Stomach (tissue), 4 donors: ENCODE measurements around the gene DCLK1.

ENCODE experiments used
- POLR2A ChIP-seq, 4 donors: fragments of 450-650 bp; IDR thresholded peaks; one replicate each; pipeline ENCODE4 v1.6.1; 2016; ENCODE audit warnings: antibody characterized with exemption in 4 of 4, control low read depth in 2 of 4, mild to moderate bottlenecking in 1 of 4, moderate library complexity in 1 of 4
- TF ChIP-seq, protein P1 (sequence below), 7 experiments: fragments of 450-650 bp in 4 of 7; fragments of 200-600 bp in 3 of 7; sonication (generic) in 3 of 7; IDR thresholded peaks; one replicate each; pipeline ENCODE4 v1.5.1; 2016 to 2019; ENCODE audit warnings: antibody characterized with exemption in 7 of 7, control low read depth in 2 of 7, mild to moderate bottlenecking in 1 of 7

DNA sequence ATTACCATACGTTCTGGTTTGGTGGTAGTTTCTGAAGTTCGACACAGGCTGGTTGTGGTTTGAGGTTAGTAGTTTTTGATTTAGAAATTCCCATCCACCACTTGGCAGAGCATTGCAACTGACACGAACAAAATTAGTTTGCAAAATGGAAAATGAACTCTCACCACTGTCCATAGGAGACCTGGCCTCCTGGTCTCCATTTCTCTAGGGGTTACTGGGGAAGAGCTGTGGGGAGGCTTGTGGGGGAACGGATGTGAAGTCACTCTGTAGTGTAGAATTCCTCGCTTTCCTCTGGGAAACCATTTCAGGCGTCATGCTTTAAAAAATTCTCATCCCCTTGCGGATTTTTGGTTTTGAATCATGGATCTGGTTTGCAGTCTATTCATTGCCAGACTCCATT is 333.2 kb downstream of the DCLK1 start:
- TF ChIP-seq, protein P1, sequence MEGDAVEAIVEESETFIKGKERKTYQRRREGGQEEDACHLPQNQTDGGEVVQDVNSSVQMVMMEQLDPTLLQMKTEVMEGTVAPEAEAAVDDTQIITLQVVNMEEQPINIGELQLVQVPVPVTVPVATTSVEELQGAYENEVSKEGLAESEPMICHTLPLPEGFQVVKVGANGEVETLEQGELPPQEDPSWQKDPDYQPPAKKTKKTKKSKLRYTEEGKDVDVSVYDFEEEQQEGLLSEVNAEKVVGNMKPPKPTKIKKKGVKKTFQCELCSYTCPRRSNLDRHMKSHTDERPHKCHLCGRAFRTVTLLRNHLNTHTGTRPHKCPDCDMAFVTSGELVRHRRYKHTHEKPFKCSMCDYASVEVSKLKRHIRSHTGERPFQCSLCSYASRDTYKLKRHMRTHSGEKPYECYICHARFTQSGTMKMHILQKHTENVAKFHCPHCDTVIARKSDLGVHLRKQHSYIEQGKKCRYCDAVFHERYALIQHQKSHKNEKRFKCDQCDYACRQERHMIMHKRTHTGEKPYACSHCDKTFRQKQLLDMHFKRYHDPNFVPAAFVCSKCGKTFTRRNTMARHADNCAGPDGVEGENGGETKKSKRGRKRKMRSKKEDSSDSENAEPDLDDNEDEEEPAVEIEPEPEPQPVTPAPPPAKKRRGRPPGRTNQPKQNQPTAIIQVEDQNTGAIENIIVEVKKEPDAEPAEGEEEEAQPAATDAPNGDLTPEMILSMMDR (IDR thresholded peaks at IDR 0.05), result no peak
- no peak for TF ChIP-seq POLR2A (IDR thresholded peaks at IDR 0.05)
